KBM-7 (cell line): ENCODE data around the gene AGBL1.

ENCODE experiments used
- DNase-seq: peaks from one replicate; pipeline ENCODE4 v3.0.0-alpha.2; 2015
- in situ Hi-C: fragments of 300-500 bp; cut with MboI; formaldehyde crosslinking; loops from 2 replicates; pipeline ENCODE4 v1.14.3; 2020; ENCODE audit warnings: low sequenced_read_pairs, low pct_unique_long_range_greater_than_20kb, mixed read lengths

Gene AGBL1

DNA sequence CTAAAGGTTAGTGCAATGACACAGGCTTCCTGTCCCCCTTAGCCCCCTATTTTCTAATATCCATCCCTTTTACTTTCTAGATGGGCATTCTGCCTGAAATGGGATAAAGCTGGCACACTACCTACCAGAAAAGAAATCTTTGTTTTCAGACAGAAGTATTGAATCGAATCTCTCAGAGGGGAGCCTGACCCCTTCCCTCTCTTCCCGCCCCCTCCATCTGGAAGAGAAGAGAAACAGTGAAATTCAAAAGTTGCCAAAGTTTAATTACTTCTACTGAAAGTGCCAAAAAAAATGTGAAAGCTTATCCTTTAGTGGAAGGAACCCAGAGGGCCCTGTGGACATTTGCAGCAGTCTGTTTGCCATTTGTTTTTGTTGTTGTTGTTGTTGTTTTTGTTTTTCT, 523.8 kb downstream of the AGBL1 start:
- DNase-seq, result no peak
- in situ Hi-C loops, result no loop called here

GRCh38 chr15:86608461-86609205, 529.0 kb downstream of the AGBL1 start:
- in situ Hi-C loops, result no loop called here
- no peak for DNase-seq

DNA sequence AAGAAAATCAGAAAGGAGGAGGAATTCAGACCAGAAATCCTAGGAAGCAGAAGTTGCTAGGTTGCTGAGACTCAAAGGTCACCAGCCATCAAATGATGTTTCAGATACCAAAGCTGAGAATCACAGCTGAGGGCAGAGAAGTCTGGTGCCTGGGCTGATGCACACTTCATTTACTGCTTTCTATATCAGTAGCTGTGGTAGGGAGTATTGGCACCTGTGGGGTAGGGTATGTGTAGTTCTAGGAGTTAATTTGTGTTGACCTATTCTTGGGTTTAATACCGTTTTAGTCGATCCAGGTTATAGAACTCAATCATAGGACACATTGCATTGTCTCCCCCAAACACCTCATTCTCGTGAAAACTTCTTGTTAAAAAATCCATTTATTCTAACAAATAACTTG, 529.6 kb downstream of the AGBL1 start:
- in situ Hi-C loops, result no loop called here
- no peak for DNase-seq

DNA sequence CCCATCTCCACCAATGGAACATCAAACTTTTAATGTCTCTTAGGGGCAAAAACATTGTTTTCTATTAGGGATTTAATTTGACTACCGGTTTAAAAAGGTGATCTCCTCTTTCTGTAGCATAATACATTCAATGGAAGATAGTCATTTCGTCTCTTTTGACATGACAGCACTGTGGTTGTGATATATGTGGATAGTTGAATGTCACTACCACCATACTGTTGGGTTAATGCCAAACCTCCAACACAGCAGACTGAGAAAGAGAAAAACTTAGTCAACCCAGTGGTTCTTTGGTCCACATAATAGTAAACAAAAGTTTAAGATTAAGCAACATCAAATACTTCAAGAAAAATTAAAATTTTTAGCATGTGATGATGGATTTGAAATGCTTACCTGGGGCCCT, 530.4 kb downstream of the AGBL1 start:
- in situ Hi-C loops, result no loop called here
- no peak for DNase-seq

GRCh38 chr15:86611417-86612040, 531.9 kb downstream of the AGBL1 start:
- in situ Hi-C loops, result no loop called here
- DNase-seq, result no peak

DNA sequence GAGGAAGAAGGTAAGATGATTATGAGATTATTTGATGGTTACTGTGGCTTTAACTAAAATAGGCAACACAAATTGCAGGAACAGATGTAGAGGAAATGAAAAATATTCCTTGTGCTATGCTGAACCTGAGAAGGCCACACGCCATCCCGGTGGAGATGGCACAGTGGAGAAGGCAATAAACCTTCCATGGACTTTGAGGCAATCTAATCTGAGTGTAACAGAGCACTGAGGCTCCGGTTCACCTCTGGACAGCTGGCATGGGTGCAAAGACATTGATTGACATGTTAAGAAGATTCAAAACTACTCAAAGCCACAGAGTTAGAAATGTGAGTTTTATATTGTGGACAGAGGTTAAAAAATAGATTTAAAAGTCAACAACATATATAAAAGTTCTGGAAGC, 535.7 kb downstream of the AGBL1 start:
- in situ Hi-C loops, result no loop called here
- no peak for DNase-seq

DNA sequence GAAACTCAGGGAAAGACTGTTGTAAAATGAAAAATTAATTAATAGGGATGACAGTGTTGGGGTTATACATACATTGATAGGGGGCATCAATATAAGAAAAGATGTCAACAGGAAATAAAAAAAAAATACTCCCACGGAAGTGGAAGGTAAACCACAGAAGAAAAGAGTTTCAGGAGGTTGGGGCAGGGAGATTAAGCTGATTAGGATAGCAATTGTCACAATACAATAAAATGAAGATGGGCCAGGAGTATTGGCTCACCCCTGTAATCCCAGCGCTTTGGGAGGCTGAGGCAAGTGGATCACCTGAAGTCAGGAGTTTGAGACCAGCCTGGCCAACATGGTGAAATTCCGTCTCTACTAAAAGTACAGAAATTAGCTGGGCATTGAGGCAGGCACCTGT, 536.1 kb downstream of the AGBL1 start:
- in situ Hi-C loops, result no loop called here
- no peak for DNase-seq

GRCh38 chr15:86616771-86617170, 537.1 kb downstream of the AGBL1 start:
- no peak for DNase-seq
- in situ Hi-C loops, result no loop called here

GRCh38 chr15:86620157-86620556, 540.5 kb downstream of the AGBL1 start:
- no peak for DNase-seq
- in situ Hi-C loops, result no loop called here

DNA sequence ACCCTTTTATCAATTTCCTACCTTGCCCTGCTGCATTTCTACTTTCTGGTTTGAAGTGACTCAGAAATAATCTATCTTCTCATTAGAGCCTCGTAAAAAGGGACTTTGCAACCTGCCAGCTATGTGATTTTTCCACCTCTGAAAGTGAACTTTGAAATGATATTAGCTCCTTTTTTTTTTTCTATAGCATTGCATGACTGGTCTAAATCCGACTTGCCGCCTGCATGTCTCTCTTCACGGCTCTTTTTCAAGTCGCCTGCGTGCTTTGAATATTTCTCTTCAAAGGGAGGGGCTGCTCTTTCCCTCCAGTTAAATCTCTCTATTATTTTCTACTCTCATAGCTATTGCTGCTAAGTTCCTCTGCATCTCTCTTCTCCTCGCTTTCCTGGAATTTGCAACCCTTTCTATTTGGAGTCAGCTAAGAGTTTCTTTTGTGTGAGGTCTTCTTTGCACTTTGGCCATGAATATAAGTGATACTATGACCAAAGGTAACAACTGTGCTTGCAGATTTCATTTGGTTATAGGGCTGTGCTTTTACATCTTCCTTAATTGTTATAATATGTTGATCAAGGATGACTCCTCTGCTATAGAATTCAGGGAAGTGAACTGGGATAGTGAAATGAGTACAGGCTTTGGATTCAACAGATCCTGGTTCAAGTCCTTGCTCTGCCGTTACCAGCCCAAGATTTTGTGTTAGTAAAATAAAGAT, 541.1 kb downstream of the AGBL1 start:
- in situ Hi-C loops, result no loop called here

DNA sequence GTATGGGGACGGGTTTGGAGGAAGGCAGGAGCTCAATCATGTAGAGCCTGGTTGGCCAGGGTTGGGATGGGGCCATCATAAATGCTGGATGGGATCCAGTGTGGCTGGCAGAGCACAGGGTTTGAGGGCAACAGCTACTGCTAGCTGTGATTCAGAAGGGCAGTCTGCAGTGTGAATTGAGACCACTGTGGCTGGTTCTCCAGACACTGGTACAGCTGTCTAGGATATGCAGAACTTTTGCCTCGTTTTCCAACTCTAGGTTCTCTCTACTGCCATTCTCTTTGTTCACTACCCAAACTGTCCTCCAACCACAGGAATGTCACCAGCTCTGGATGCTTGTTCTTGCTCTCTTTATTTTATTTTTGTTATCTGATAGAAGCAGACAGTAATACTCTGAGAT, 543.6 kb downstream of the AGBL1 start:
- in situ Hi-C loops, result no loop called here
- no peak for DNase-seq

More for the DNA sequence above, 541.1 kb downstream of the AGBL1 start:
- DNase-seq, result no peak

DNA sequence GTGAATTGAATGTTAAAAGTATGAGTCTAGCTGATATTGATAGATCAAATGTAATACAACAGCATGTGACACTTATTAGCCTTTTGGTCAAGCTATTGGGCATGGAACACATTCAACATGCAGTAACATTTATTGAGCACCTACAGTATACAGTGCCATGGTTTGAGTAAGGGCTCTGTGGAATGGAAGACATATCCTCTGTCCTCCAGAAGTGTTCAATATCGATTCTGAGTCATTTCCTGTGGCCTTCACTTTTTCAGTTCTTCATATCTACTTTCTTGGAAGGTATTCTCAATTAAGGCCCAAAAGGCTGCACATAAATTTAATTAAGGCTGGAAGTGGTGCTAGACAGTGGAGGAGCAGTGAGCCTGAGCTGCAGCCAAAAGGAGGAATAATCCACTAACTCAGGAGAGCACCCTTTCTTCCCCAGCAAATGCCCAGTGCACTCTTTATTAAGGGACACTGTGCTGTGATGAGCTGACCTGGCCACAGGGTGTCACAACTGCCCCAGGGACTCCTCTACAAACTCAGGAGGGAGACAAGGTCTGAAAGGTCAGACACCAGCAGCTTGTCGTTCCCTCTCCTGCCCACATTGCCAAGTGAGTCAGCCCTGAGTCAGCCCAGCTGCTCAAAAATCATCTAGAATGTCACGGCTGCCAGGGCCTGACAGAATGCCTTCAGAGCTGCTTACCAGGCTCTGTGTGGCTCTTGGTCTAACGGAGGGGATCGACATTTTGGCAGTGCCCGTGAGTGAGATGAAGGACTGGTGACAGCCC, 544.8 kb downstream of the AGBL1 start:
- in situ Hi-C loops, result no loop called here
- peak; percentile 25 for DNase-seq

DNA sequence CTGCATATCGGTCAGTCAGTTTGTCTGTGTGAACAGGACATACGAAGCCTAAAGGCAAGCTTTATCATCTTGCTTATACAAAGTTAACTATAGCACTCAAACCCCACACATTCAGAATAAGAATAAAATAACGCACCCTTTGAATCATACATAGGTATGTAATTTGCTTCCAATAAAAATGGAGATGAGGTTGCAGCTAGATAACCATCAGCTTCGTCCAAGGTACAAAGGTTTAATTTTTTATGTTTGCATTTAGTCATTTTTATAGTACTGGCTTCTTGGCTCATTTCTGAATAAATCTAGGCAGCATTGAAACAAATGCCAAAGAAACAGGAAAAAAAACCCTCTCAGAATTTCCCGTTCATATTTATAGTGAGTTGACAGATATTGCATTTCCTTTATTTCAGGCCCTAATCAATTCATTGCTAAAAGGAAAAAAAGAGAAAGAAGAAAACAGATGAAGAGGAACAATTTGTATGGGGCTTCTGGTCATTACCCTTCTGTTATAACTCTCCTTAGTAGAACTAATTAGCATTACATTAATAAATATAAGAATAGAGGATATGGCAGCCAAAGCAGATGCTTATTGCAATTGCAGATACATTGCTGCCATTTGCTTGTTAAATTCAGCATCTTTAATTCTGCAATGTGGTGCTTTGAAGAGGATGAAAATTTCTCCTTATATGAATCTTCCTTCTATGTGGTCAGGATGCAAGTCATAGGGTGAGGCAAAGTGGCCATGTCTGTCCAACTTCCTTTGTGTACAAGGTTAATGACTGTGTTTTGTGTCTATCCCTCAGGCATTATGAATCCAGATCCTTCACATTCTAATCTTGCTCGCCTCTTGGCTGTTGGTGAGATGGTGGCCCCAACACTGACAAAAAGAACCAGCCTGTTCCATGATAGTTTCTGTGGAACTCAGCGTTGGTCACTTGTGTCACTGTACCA, 550.0 kb downstream of the AGBL1 start:
- in situ Hi-C loops, result no loop called here

DNA sequence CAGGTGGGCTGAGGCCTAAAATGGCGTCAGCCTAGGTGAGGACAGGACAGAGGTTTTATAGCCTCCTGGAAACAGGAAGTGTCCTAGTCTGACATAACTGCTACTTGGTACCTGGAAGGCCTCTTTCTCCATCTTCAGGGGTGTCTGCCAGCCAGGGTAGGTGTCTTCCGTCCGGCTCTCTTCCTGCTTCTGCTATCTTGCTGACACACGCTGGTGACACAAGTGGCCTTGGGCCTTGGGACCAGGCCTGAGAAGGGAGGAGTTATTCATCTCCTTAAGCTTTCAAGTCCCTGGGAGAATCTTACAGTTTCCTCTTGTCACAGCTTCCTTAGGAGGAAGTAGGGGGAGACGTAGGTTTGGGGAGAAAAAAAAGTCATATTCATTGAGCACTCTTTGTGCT, 551.3 kb downstream of the AGBL1 start:
- no peak for DNase-seq
- in situ Hi-C loops, result no loop called here

More for the DNA sequence above, 550.0 kb downstream of the AGBL1 start:
- no peak for DNase-seq

DNA sequence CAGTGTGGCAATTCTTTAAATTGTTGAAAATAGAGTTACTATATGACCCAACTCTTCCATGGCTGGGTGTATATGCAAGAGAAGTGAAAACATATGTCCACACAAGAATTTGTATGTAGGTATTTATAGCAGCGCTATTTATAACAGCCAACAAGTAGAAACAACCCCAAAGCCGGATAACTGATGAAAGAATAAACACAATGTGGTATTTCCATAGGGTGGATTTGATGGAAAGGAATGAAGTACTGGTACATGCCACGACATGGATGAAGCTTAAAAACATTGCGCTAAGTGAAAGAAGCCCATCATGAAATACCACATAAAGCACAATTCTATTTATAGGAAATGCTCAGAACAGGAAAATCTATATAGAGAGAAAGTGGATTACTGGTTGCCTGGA, 554.5 kb downstream of the AGBL1 start:
- DNase-seq, result no peak
- in situ Hi-C loops, result no loop called here

GRCh38 chr15:86634992-86635638, 555.4 kb downstream of the AGBL1 start:
- in situ Hi-C loops, result no loop called here
- no peak for DNase-seq

GRCh38 chr15:86644339-86644738, 564.7 kb downstream of the AGBL1 start:
- no peak for DNase-seq
- in situ Hi-C loops, result no loop called here

- in situ Hi-C loops, result no loop called here
- no peak for DNase-seq
These were observed 566.3 kb downstream of the AGBL1 start for GRCh38 chr15:86645925-86646500.
